Osteoblast (primary cell): ENCODE measurements around the gene RBBP8NL. TPM values are rescaled to one million over a fixed set of nuclear protein-coding genes. Genes with fewer than 3 reads are reported as not detected.

Experiments used
- DNase-seq: peaks from one replicate; pipeline ENCODE4 v3.0.0; 2011; ENCODE audit warnings: low spot score, mixed read lengths; ENCODE audit not compliant: insufficient read length; ENCODE audit errors: missing footprints
- H2AFZ ChIP-seq: 2 replicates; pipeline ENCODE4 v1.6.0; 2011; ENCODE audit warnings: mild to moderate bottlenecking, low read length
- H3K27ac ChIP-seq: 2 replicates; pipeline ENCODE4 v1.5.1; 2011; ENCODE audit warnings: mild to moderate bottlenecking, low read depth, low read length, moderate library complexity
- H3K27me3 ChIP-seq: 2 replicates; pipeline ENCODE4 v1.6.0; 2012; ENCODE audit warnings: mild to moderate bottlenecking, control low read depth, inconsistent platforms, low read length, moderate library complexity; ENCODE audit not compliant: insufficient read depth
- H3K36me3 ChIP-seq: 2 replicates; pipeline ENCODE4 v1.5.1; 2011; ENCODE audit warnings: mild to moderate bottlenecking, low read length, control low read depth, moderate library complexity; ENCODE audit not compliant: insufficient read depth
- H3K4me1 ChIP-seq: 2 replicates; pipeline ENCODE4 v1.5.1; 2011; ENCODE audit warnings: mild to moderate bottlenecking, low read length, control low read depth, moderate library complexity; ENCODE audit not compliant: insufficient read depth
- H3K4me2 ChIP-seq: 2 replicates; pipeline ENCODE4 v1.6.0; 2011; ENCODE audit warnings: mild to moderate bottlenecking, low read length; ENCODE audit not compliant: insufficient read depth
- H3K4me3 ChIP-seq: fragments of 200-600 bp; sonication (generic); 3 replicates; pipeline ENCODE4 v1.5.1; 2012; ENCODE audit warnings: mild to moderate bottlenecking, low read length, inconsistent platforms; ENCODE audit not compliant: insufficient read depth
- H3K79me2 ChIP-seq: 2 replicates; pipeline ENCODE4 v1.6.0; 2012; ENCODE audit warnings: mild to moderate bottlenecking, low read length, control low read depth, inconsistent platforms; ENCODE audit not compliant: insufficient read depth
- H3K9me3 ChIP-seq: 2 replicates; pipeline ENCODE4 v1.5.1; 2011; ENCODE audit warnings: low read depth, low read length, control low read depth
- H4K20me1 ChIP-seq: 2 replicates; pipeline ENCODE4 v1.6.0; 2012; ENCODE audit warnings: mild to moderate bottlenecking, low read length, control low read depth; ENCODE audit not compliant: insufficient read depth
- CTCF ChIP-seq: IDR thresholded peaks from 2 replicates; pipeline ENCODE4 v1.5.1; 2011; ENCODE audit warnings: mild to moderate bottlenecking, low read depth, low read length, moderate library complexity; ENCODE audit errors: extremely low read depth
- total RNA-seq: library from RNA; depleted of rRNA; stranded (reverse); fragments of >200 nt; gene quantifications from 2 replicates; pipeline ENCODE4 v1.2.3, GENCODE V29; 2012

The RBBP8NL gene
- total RNA-seq, 1 donor = not detected

GRCh38 chr20:62446481-62446880 lies 19.1 kb upstream of the RBBP8NL start:
- no peaks in the 10 kb centered on the region for H3K79me2 ChIP-seq
- no peaks in the 10 kb centered on the region for H3K36me3 ChIP-seq
- no peak for TF ChIP-seq CTCF
- no peaks in the 10 kb centered on the region for H4K20me1 ChIP-seq
- no peak for DNase-seq
- peaks cover 3% of the 10 kb centered on the region for H3K27me3 ChIP-seq
- no peak overlapping the region for H2AFZ ChIP-seq
- H3K4me1 ChIP-seq = no peaks in the 10 kb centered on the region
- no peaks in the 10 kb centered on the region for H3K9me3 ChIP-seq
- no peak overlapping the region for H3K27ac ChIP-seq
- no peak overlapping the region for H3K4me2 ChIP-seq
- no peak overlapping the region for H3K4me3 ChIP-seq

GRCh38 chr20:62445553-62446340 lies 18.4 kb upstream of the RBBP8NL start:
- TF ChIP-seq CTCF = no peak
- H3K27me3 ChIP-seq = peaks cover 3% of the 10 kb centered on the region
- no peak for DNase-seq
- H4K20me1 ChIP-seq = no peaks in the 10 kb centered on the region
- H3K4me2 ChIP-seq = no peak overlapping the region
- H3K4me1 ChIP-seq = no peaks in the 10 kb centered on the region
- no peak overlapping the region for H3K27ac ChIP-seq
- no peak overlapping the region for H3K4me3 ChIP-seq
- H3K36me3 ChIP-seq = no peaks in the 10 kb centered on the region
- no peaks in the 10 kb centered on the region for H3K9me3 ChIP-seq
- H2AFZ ChIP-seq = no peak overlapping the region
- H3K79me2 ChIP-seq = no peaks in the 10 kb centered on the region

GRCh38 chr20:62444286-62444685 lies 16.9 kb upstream of the RBBP8NL start:
- no peaks in the 10 kb centered on the region for H3K9me3 ChIP-seq
- H3K4me1 ChIP-seq = no peaks in the 10 kb centered on the region
- no peak overlapping the region for H3K27ac ChIP-seq
- H3K4me2 ChIP-seq = no peak overlapping the region
- H3K79me2 ChIP-seq = no peaks in the 10 kb centered on the region
- H3K36me3 ChIP-seq = no peaks in the 10 kb centered on the region
- no peak for TF ChIP-seq CTCF
- no peak for DNase-seq
- H2AFZ ChIP-seq = no peak overlapping the region
- no peak overlapping the region for H3K4me3 ChIP-seq
- no peaks in the 10 kb centered on the region for H4K20me1 ChIP-seq
- peaks cover 3% of the 10 kb centered on the region for H3K27me3 ChIP-seq

DNA sequence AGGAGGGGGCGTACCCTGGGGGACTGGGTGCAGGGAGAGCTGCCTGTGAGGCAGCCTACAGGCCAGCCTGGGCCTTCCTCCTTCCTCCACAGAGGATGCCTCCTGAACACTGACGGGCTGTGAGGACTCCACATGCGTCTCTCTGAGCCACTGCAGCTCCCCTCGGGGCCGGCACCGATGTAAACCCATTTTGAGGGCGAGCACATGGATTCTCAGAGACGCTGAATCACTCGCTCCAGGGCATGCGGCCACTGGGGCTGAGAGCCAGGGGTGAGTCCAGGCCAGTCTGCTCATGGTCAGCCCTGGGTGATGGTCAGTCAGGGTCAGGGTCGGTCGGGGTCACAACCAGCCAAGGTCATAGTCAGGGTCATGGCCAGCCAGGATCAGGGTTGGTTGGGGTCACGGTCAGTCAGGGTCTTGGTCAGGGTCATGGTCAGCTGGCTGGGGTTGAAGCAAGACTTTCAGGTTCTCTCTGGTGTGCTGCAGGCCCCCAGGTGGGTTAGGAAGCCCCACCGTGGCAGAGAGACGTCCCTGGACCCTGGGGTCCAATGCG lies 14.7 kb upstream of the RBBP8NL start:
- Histone ChIP-seq H3K36me3 (no peaks in the 10 kb centered on the region), H4K20me1 (no peaks in the 10 kb centered on the region), H2AFZ (no peak overlapping the region), H3K4me3 (no peak overlapping the region), H3K4me1 (no peaks in the 10 kb centered on the region), H3K27me3 (peaks cover 3% of the 10 kb centered on the region), H3K79me2 (no peaks in the 10 kb centered on the region), H3K9me3 (no peaks in the 10 kb centered on the region), H3K4me2 (no peak overlapping the region), H3K27ac (no peak overlapping the region)
- no peak for DNase-seq
- no peak for TF ChIP-seq CTCF
